HG02798 (cell line): ENCODE measurements around the gene POLE4.

Experiments used
- ATAC-seq: cut with Tn5 transposase; IDR thresholded peaks from one replicate; pipeline ENCODE4 v1.9.1; 2021; ENCODE audit warnings: mild to moderate bottlenecking; ENCODE audit not compliant: unreplicated experiment, poor library complexity

POLE4 gene

GRCh38 chr2:74958274-74959105 lies at the start of gene POLE4:
TSS of gene POLE4 (plus strand) at chr2:74958643. CDS start at chr2:74958680, 37 bp downstream.
- ATAC-seq: peak; percentile 93

- no peak for ATAC-seq
These were observed 49.5 kb upstream of the POLE4 start for GRCh38 chr2:74908748-74909444.

GRCh38 chr2:74910245-74910644 lies 48.2 kb upstream of the POLE4 start:
- ATAC-seq: no peak

- no peak for ATAC-seq
These were observed 47.4 kb upstream of the POLE4 start for GRCh38 chr2:74911061-74911460.

GRCh38 chr2:74915743-74916142 lies 42.7 kb upstream of the POLE4 start:
- no peak for ATAC-seq

- no peak for ATAC-seq
These were observed 42.0 kb upstream of the POLE4 start for GRCh38 chr2:74916394-74916793.

GRCh38 chr2:74917702-74918619 lies 40.5 kb upstream of the POLE4 start:
- ATAC-seq: no peak

GRCh38 chr2:74919827-74920226 lies 38.6 kb upstream of the POLE4 start:
- ATAC-seq: peak; percentile 59

GRCh38 chr2:74921236-74921736 lies 37.2 kb upstream of the POLE4 start:
- no peak for ATAC-seq

GRCh38 chr2:74922592-74923227 lies 35.7 kb upstream of the POLE4 start:
- ATAC-seq: no peak

GRCh38 chr2:74924463-74925265 lies 33.8 kb upstream of the POLE4 start:
- no peak for ATAC-seq

GRCh38 chr2:74925361-74925786 lies 33.1 kb upstream of the POLE4 start:
- no peak for ATAC-seq

- ATAC-seq: no peak
These were observed 30.8 kb upstream of the POLE4 start for GRCh38 chr2:74927621-74928020.

- ATAC-seq: no peak
These were observed 27.5 kb upstream of the POLE4 start for GRCh38 chr2:74930811-74931486.

- ATAC-seq: no peak
These were observed 26.5 kb upstream of the POLE4 start for GRCh38 chr2:74931940-74932339.

- no peak for ATAC-seq
These were observed 22.5 kb upstream of the POLE4 start for GRCh38 chr2:74935975-74936391.

GRCh38 chr2:74937221-74937880 lies 21.1 kb upstream of the POLE4 start:
- ATAC-seq: no peak

GRCh38 chr2:74938264-74938663 lies 20.2 kb upstream of the POLE4 start:
- no peak for ATAC-seq
